HEK293 (cell line): ENCODE data around the gene NET1.

Experiments
- CTCF ChIA-PET: fragments of 350-600 bp; formaldehyde crosslinking; extraction: SDS; loops from one replicate; lab custom pipeline; 2021; ENCODE audit warnings: antibody characterized with exemption; lab: Yijun Ruan, JAX
- POLR2A ChIA-PET: fragments of 300-600 bp; formaldehyde crosslinking; extraction: SDS; loops from one replicate; lab custom pipeline; 2020; ENCODE audit warnings: antibody characterized with exemption, inconsistent platforms; lab: Yijun Ruan, JAX
- H3K27ac ChIP-seq: fragments of 200-500 bp; sonication (Bioruptor generic); 2 replicates; pipeline ENCODE4 v1.5.1; 2014; ENCODE audit warnings: low read depth, low read length, control low read depth, inconsistent platforms; ENCODE audit errors: extremely low read depth
- H3K36me3 ChIP-seq, 2 experiments: fragments of 200-500 bp in 1 of 2; sonication (Bioruptor generic) in 1 of 2; 1 replicate in 1 of 2; 2 replicates in 1 of 2; pipeline ENCODE4 v1.5.1; 2014 to 2017; ENCODE audit warnings: inconsistent platforms in 2 of 2, low read length in 2 of 2; ENCODE audit not compliant: control insufficient read depth in 2 of 2, insufficient read depth in 1 of 2
- H3K4me1 ChIP-seq: fragments of 200-500 bp; sonication (Bioruptor generic); 2 replicates; pipeline ENCODE4 v1.5.1; 2014; ENCODE audit warnings: mild to moderate bottlenecking, low read length, inconsistent platforms; ENCODE audit not compliant: control insufficient read depth, insufficient read depth
- H3K4me3 ChIP-seq: 2 replicates; pipeline ENCODE4 v1.5.1; 2011; ENCODE audit warnings: low read depth, mild to moderate bottlenecking, control low read depth, low read length, moderate library complexity
- H3K9me3 ChIP-seq: fragments of 200-500 bp; sonication (Bioruptor generic); 2 replicates; pipeline ENCODE4 v1.5.1; 2014; ENCODE audit warnings: low read depth, low read length, inconsistent platforms; ENCODE audit not compliant: control insufficient read depth, insufficient read depth
- GLI4 ChIP-seq: fragments of 450-650 bp; formaldehyde crosslinking; IDR thresholded peaks from 2 replicates; pipeline ENCODE4 v1.5.1; 2016; ENCODE audit warnings: missing biosample characterization, missing genetic modification characterization
- KLF1 ChIP-seq: fragments of 450-650 bp; formaldehyde crosslinking; IDR thresholded peaks from 2 replicates; pipeline ENCODE4 v1.5.1; 2016; ENCODE audit warnings: missing biosample characterization, missing genetic modification characterization
- MEIS1 ChIP-seq: sonication (generic); formaldehyde crosslinking; IDR thresholded peaks from 2 replicates; pipeline ENCODE4 v1.8.1; 2022; ENCODE audit warnings: missing genetic modification reagents, mild to moderate bottlenecking, borderline replicate concordance
- PRDM6 ChIP-seq: fragments of 450-650 bp; formaldehyde crosslinking; IDR thresholded peaks from 2 replicates; pipeline ENCODE4 v1.5.1; 2017; ENCODE audit warnings: missing biosample characterization, missing genetic modification characterization
- ZBTB11 ChIP-seq: fragments of 450-650 bp; formaldehyde crosslinking; conservative IDR thresholded peaks from 2 replicates; pipeline ENCODE4 v1.5.1; 2016; ENCODE audit warnings: low read depth, missing biosample characterization, missing genetic modification characterization
- ZBTB49 ChIP-seq: fragments of 450-650 bp; formaldehyde crosslinking; IDR thresholded peaks from 2 replicates; pipeline ENCODE4 v1.5.1; 2016; ENCODE audit warnings: missing biosample characterization, missing genetic modification characterization, low read depth
- ZFP41 ChIP-seq: fragments of 450-650 bp; formaldehyde crosslinking; IDR thresholded peaks from 2 replicates; pipeline ENCODE4 v1.5.1; 2016; ENCODE audit warnings: missing biosample characterization, missing genetic modification characterization, borderline replicate concordance
- ZIC2 ChIP-seq: fragments of 450-650 bp; formaldehyde crosslinking; IDR thresholded peaks from 2 replicates; pipeline ENCODE4 v1.5.1; 2016; ENCODE audit warnings: missing biosample characterization, missing genetic modification characterization
- ZNF121 ChIP-seq: fragments of 450-650 bp; formaldehyde crosslinking; IDR thresholded peaks from 2 replicates; pipeline ENCODE4 v1.5.1; 2016; ENCODE audit warnings: missing biosample characterization, missing genetic modification characterization
- ZNF133 ChIP-seq: fragments of 450-650 bp; formaldehyde crosslinking; IDR thresholded peaks from 2 replicates; pipeline ENCODE4 v1.5.1; 2016; ENCODE audit warnings: missing biosample characterization, missing genetic modification characterization
- ZNF664 ChIP-seq: fragments of 450-650 bp; formaldehyde crosslinking; IDR thresholded peaks from 2 replicates; pipeline ENCODE4 v1.5.1; 2016; ENCODE audit warnings: missing biosample characterization, missing genetic modification characterization
- ZNF776 ChIP-seq: fragments of 450-650 bp; formaldehyde crosslinking; IDR thresholded peaks from 2 replicates; pipeline ENCODE4 v1.5.0; 2017; ENCODE audit warnings: missing biosample characterization, missing genetic modification characterization, borderline replicate concordance
- ZNF785 ChIP-seq: fragments of 450-650 bp; formaldehyde crosslinking; IDR thresholded peaks from 2 replicates; pipeline ENCODE4 v1.5.1; 2016; ENCODE audit warnings: missing biosample characterization, missing genetic modification characterization
- ZSCAN18 ChIP-seq: fragments of 450-650 bp; formaldehyde crosslinking; IDR thresholded peaks from 2 replicates; pipeline ENCODE4 v1.5.1; 2016; ENCODE audit warnings: missing biosample characterization, missing genetic modification characterization
- ZSCAN5A ChIP-seq: fragments of 450-650 bp; formaldehyde crosslinking; IDR thresholded peaks from 2 replicates; pipeline ENCODE4 v1.5.1; 2016; ENCODE audit warnings: missing biosample characterization, missing genetic modification characterization
- TF ChIP-seq, protein P1 (sequence below): fragments of 450-650 bp; formaldehyde crosslinking; IDR thresholded peaks from 2 replicates; pipeline ENCODE4; 2016; ENCODE audit warnings: missing biosample characterization, missing genetic modification characterization

The NET1 gene

GRCh38 chr10:5423771-5424170 is 11.4 kb downstream of the NET1 start (continued):
- TF ChIP-seq ZBTB49 (tag by site-specific recombination), result no peak
- no peak for TF ChIP-seq ZNF776 (tag by site-specific recombination)
- no peak for TF ChIP-seq ZSCAN18 (tag by site-specific recombination)
- TF ChIP-seq, all 188 proteins: peak for 0

DNA sequence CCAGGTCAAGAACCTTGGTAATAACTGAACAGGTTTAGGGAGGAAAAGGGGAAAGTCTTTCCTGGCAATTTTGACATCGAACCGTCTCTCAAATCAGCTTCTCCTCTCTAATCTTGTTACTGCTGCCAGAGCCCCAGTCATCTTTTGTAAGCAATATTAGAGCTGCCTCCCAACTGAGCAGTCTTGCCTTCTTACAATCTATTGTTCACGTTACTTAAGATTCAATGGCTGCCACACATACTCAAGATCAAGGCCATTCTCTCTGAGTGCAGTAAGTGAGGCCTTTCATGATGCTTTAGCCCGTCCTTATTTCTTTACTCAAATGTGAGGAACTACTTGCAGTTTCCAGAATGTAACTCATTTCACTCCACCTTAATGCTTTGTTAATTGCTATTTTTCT is 12.4 kb downstream of the NET1 start:
- CTCF ChIA-PET, result interaction anchor here (0.7 to 4.4 kb wide), 4 partner anchors 10 to 575 kb away, joined by 3 to 39 read pairs (median 4); no protein-coding TSS in a partner anchor
- POLR2A ChIA-PET, result no interaction called here
- no peak overlapping the region for H3K4me3 ChIP-seq
- no peaks in the 10 kb centered on the region for H3K4me1 ChIP-seq
- no peaks in the 10 kb centered on the region for H3K9me3 ChIP-seq
- TF ChIP-seq GLI4 (tag by site-specific recombination), result no peak
- TF ChIP-seq, protein P1, sequence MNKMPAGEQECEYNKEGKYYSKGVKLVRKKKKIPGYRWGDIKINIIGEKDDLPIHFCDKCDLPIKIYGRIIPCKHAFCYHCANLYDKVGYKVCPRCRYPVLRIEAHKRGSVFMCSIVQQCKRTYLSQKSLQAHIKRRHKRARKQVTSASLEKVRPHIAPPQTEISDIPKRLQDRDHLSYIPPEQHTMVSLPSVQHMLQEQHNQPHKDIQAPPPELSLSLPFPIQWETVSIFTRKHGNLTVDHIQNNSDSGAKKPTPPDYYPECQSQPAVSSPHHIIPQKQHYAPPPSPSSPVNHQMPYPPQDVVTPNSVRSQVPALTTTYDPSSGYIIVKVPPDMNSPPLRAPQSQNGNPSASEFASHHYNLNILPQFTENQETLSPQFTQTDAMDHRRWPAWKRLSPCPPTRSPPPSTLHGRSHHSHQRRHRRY (tag by site-specific recombination), result no peak
- TF ChIP-seq ZFP41 (tag by site-specific recombination), result no peak
- TF ChIP-seq MEIS1 (CRISPR knock-in tag), result no peak
- TF ChIP-seq ZBTB11, result no peak
- TF ChIP-seq ZNF133 (tag by site-specific recombination), result no peak
- TF ChIP-seq ZIC2, result no peak
- peaks cover 3 to 10% of the 10 kb centered on the region in 2 experiments for H3K36me3 ChIP-seq
- no peak overlapping the region for H3K27ac ChIP-seq

DNA sequence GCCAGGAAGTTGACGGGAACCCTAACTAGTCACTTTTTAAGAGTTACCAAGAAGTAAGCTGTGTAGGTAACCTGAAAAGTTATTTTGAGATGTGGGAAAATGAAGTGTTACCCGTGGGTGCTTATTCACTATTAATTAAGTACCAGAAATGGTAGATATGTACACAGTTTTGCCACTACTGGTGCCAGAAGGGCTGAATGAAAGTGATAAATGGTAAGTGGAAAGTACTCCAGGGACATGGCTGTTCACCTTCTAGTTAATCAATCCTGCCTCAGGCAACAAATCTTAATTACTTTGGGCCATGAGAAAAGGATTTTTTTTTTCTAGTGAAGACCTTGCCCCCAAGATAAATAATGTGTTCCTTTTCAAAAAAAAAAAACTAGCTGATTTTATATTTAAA is 15.8 kb downstream of the NET1 start:
- Histone ChIP-seq H3K27ac (no peak overlapping the region), H3K9me3 (no peaks in the 10 kb centered on the region), H3K36me3 (peaks cover 14 to 27% of the 10 kb centered on the region in 2 experiments), H3K4me3 (no peak overlapping the region), H3K4me1 (no peaks in the 10 kb centered on the region)
- POLR2A ChIA-PET, result no interaction called here
- CTCF ChIA-PET, result interaction anchor here (0.6 to 1.4 kb wide), 4 partner anchors 11 to 252 kb away, joined by 3 to 4 read pairs (median 3); no protein-coding TSS in a partner anchor
- no peak for TF ChIP-seq ZSCAN5A (tag by site-specific recombination)
- TF ChIP-seq KLF1 (tag by site-specific recombination), result no peak
- no peak for TF ChIP-seq ZNF121 (tag by site-specific recombination)
- no peak for TF ChIP-seq ZNF785 (tag by site-specific recombination)
- no peak for TF ChIP-seq ZNF664 (tag by site-specific recombination)
- TF ChIP-seq PRDM6 (tag by site-specific recombination), result 0 out of 2 replicates have a peak, but pooled peaks have one; percentile 33
- TF ChIP-seq, all 188 proteins: peak for 1
